SK-N-SH (cell line): Measurements from ENCODE around the gene EVC.

ENCODE experiments used
- RFX5 ChIP-seq: IDR thresholded peaks from 2 replicates; pipeline ENCODE4 v1.6.1; 2012; ENCODE audit warnings: mild to moderate bottlenecking, improper control_type of control experiment, low read length
- SMC3 ChIP-seq: IDR thresholded peaks from 2 replicates; pipeline ENCODE4 v1.6.1; 2012; ENCODE audit warnings: low read depth, low read length, improper control_type of control experiment
- TF ChIP-seq, protein P1 (sequence below): fragments of 200-600 bp; sonication (generic); IDR thresholded peaks from 2 replicates; pipeline ENCODE4 v1.6.1; 2017; ENCODE audit warnings: antibody characterized with exemption, mild to moderate bottlenecking, moderate library complexity
- TF ChIP-seq, protein P2 (sequence below): IDR thresholded peaks from 2 replicates; pipeline ENCODE4 v1.6.1; 2012; ENCODE audit warnings: mild to moderate bottlenecking, low read depth, low read length, moderate library complexity

DNA sequence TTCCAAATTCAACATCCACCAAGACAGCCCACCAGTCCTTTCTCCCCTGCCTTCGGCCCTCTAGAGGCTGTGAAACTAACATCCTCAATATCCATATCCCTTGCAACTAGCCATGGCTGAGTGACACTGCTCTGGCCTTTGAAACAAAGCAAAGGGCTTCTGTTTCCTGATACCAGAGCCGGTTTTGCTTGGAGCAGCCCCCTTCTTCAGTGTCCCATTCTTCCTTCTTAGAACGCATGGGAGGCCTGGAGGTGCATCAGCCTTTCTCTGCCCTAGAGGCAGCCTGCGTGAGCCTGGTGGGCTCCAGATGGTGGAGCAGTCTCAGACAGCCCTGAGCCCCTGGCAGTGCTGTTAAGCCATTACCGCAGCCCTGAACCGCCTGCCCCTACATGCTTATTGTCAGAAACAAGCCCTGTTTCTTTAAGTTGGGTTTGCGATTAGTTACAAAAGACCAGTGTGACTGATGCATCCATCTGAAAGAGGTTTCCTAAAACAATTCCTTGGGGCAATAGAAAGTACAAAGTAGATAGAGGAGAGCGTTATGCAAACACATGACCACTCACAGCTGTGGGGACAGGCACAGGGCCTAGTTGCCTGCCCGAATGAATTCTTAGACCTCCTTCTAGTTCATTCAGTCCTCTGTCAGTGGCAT, 74.1 kb downstream of the EVC start:
- TF ChIP-seq, protein P1, sequence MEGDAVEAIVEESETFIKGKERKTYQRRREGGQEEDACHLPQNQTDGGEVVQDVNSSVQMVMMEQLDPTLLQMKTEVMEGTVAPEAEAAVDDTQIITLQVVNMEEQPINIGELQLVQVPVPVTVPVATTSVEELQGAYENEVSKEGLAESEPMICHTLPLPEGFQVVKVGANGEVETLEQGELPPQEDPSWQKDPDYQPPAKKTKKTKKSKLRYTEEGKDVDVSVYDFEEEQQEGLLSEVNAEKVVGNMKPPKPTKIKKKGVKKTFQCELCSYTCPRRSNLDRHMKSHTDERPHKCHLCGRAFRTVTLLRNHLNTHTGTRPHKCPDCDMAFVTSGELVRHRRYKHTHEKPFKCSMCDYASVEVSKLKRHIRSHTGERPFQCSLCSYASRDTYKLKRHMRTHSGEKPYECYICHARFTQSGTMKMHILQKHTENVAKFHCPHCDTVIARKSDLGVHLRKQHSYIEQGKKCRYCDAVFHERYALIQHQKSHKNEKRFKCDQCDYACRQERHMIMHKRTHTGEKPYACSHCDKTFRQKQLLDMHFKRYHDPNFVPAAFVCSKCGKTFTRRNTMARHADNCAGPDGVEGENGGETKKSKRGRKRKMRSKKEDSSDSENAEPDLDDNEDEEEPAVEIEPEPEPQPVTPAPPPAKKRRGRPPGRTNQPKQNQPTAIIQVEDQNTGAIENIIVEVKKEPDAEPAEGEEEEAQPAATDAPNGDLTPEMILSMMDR: no peak
- TF ChIP-seq, protein P2, sequence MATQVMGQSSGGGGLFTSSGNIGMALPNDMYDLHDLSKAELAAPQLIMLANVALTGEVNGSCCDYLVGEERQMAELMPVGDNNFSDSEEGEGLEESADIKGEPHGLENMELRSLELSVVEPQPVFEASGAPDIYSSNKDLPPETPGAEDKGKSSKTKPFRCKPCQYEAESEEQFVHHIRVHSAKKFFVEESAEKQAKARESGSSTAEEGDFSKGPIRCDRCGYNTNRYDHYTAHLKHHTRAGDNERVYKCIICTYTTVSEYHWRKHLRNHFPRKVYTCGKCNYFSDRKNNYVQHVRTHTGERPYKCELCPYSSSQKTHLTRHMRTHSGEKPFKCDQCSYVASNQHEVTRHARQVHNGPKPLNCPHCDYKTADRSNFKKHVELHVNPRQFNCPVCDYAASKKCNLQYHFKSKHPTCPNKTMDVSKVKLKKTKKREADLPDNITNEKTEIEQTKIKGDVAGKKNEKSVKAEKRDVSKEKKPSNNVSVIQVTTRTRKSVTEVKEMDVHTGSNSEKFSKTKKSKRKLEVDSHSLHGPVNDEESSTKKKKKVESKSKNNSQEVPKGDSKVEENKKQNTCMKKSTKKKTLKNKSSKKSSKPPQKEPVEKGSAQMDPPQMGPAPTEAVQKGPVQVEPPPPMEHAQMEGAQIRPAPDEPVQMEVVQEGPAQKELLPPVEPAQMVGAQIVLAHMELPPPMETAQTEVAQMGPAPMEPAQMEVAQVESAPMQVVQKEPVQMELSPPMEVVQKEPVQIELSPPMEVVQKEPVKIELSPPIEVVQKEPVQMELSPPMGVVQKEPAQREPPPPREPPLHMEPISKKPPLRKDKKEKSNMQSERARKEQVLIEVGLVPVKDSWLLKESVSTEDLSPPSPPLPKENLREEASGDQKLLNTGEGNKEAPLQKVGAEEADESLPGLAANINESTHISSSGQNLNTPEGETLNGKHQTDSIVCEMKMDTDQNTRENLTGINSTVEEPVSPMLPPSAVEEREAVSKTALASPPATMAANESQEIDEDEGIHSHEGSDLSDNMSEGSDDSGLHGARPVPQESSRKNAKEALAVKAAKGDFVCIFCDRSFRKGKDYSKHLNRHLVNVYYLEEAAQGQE: no peak
- no peak for TF ChIP-seq SMC3
- no peak for TF ChIP-seq RFX5
